Inflammatory macrophage (primary cell): ENCODE data around the gene ST3GAL5.
A peak's percentile ranks its signal among the peaks of the same experiment; 100 is the strongest.

Source experiments
- DNase-seq, 2 donors: peaks; one replicate each; pipeline ENCODE4 v3.0.0-alpha.2; 2020 to 2022

The ST3GAL5 gene

GRCh38 chr2:85865539-85866164 lies 23.1 kb downstream of the ST3GAL5 start:
- no peak for DNase-seq

DNA sequence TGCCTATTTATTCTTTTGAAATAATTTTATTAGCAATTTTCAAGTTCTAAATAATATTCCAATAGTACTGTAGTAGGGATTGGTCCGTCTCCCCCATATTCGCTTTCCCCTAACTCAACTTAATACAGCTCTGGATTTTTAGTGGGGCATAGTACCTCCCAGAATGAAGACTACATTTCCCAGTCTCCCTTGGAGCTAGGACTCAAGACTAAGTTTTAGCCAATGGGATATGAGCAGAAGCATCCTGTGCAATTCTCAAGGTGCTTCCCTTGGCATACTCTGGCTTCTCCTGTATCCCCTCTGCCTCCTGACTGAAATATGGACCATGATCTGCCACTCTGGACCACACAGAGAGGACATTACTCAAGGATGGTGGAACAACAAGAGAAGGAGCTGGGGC lies 24.1 kb downstream of the ST3GAL5 start:
- no peak for DNase-seq

DNA sequence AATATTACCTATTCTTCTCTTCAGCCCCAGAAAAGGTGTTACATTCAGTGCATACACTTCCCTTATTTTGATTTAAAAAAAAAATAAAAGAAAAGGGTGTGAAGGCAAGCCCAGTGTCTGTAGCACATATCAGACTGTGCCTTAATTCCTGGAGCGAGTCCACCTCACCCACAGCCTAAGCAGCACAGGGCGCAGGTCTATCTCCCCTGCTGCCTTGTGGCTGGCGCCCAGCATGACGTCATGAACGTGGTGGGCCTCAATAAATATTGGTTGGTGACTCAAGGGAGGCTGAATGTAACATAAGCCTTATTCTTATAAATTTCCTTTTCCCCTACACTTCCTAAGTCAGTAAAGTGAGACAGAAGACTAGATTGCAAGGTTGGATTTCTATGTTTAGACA lies 26.4 kb downstream of the ST3GAL5 start:
- DNase-seq, result no peak

DNA sequence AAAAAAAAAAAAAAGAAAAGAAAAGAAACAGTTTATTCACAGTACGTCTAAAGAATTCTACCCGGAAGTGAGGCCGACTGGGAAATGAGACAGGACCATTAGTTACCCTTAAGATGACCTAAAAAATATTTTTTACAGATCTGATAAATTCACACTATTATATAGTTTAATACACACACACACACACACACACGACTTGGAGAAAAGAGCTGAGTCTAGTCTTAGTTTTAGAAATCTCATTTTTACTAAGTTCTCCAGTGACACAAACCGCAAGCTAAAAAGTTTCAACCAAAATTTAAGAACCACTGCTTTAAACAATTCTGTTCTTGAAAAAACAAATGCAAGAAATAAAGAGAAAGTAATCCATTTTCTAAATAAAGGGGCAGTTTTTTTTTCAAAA lies 27.1 kb downstream of the ST3GAL5 start:
- no peak for DNase-seq

- DNase-seq, result peak; percentile 47 to 55
These were observed 27.6 kb downstream of the ST3GAL5 start for GRCh38 chr2:85861180-85861579.

GRCh38 chr2:85858841-85859240 lies 29.9 kb downstream of the ST3GAL5 start:
- DNase-seq, result no peak

DNA sequence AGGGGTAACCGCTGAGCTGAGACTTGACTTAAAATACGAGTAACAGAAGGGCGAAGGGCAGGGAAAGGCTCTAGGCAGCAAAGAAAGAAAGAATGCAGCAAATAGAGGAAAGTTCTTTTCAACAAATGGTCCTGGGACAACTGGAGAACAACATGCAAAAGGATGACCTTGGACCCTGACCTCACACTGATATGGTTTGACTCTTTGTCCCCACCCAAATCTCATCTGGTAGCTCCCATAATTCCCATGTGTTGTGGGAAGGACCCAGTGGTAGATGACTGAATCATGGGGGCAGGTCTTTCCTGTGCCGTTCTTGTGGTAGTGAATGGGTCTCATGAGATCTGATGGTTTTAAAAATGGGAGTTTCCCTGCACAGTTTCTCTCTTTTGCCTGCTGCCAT lies 33.9 kb downstream of the ST3GAL5 start:
- DNase-seq, result no peak

DNA sequence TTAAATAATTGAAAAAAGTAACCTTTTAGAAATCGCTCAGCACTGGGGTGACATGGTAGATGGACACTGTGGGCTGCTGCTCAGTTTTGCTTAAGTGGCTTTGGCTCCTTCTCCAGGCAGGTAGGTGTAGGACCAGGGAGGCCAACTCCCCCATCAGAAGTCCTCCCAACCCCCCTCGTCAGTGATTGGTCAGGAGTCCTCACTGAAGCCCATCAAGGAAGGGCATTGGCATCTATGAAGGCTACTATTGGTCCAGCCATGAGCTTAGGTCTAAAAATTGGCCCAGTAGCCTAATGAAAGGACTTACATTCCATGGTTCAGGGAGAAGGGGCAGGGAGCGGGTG lies 34.7 kb downstream of the ST3GAL5 start:
- no peak for DNase-seq

DNA sequence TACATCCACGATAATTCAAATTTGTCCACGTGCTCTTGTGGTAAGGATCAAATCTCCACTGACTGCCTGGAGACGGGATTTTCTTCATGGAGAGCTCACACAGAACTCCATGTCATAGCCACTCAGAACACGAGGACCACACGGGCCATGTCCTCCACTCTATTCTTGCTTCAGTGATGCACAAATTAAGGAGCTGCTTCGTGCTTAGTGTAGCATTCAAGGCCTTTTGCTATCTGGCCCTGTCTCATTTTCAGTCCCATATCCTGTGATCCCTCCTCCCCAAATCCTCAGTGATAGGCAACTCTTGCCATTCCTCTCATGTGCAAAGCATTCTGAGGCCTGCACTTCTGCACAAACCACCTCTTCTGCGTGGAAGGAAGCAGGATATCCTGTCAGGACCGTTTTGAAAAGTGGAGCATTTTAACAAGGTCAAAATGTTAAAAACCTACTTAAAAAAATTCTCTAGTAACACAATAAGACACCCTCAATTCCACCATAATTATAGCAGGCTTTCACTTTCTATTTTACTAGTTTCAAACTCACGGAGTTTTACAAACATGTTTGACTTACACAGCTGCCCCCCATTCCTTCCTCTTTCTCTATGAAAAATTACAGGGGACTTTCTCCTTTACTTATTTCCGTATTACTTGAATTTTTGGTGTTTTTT lies 35.2 kb downstream of the ST3GAL5 start:
- DNase-seq, result peak; percentile 13 to 57

DNA sequence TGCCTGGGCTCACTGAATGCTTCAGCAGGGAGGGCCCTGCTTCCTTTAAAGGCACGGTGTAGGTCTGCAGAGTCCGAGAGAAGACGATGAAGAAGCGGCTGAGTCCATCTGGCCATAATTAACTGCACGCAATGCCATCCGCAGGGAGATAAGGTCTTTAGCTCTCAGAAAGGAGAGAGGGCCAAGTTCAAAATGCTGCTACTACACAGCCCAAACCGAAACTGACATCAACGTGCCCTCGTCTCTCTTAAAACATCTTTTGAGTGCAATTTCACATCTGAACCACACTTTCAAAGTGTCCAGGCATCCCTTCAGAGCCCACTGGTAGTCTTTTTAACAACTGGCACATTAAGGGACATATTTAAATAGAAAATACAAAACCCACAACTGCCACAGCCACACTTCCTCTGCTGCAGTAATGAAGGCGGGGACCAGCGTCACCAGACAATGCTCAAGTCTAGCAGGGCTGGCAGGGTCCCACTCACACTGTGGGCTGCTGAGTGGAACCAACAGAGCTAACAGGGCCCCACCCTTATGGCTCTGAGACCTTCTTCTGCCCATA lies 35.8 kb downstream of the ST3GAL5 start:
- peak; percentile 20 to 48 for DNase-seq

GRCh38 chr2:85852152-85852840 lies 36.5 kb downstream of the ST3GAL5 start:
- DNase-seq, result no peak

DNA sequence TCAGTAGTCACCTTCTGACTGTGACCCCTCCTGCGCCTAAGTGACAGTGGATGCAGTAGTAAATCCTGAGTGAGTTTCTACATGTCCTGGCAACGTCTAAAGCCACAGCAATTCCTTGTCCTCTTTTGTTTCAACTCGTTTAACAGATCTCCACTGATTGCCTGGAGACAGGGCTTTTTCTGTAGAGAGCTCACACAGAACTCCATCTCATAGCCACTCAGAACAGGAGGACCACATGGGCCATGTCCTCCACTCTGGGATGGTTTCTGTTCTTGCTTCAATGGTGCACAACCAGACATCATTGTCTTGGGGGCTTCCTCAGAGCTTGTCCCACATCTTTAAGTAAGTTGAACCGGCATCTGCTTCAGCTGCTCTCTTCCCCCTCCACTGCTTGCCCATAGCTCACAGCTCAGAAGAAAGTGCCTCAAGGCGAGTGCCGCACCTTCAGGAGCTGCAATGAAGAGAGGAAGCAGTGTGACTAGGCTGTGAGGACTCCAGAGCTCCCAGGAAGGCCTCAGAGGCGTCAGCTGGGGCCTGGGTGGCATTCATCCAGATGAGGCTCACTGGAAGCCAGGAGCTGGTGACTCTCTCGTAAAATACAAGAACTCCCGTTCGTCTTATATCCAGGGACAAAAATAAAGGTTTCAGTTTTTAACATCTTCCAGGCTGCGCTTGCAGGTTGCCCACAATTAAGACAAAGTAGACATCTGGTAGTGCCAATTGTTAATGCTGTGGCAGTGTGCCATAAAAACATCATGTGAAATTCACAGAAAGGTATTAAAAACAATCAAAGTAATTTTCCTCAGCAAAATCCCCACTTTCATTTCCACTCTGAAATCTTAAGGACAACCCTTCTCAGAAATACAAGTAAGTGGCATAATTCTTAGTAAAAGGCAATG lies 37.3 kb downstream of the ST3GAL5 start:
- DNase-seq, result no peak

DNA sequence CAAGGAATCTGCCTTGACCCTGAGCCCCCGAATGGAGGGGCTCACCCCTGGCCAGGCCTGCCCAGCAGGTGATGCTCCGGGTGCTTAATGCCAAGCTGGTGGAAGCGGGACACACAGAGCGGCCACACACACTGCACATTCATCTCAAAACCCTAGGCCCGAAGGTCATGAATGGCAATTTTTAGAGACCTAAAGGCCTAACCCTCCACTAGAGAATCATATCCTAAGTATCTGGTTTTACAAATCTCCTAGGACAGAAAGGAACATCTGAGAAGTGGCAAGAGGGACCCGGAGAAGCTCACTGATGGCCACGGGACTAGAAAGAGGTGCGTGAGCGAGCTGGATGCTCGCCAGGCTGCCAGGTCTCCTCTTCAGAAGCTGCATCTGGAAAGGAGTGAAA lies 38.3 kb downstream of the ST3GAL5 start:
- DNase-seq, result no peak

- DNase-seq, result no peak
These were observed 41.7 kb downstream of the ST3GAL5 start for GRCh38 chr2:85847051-85847588.

DNA sequence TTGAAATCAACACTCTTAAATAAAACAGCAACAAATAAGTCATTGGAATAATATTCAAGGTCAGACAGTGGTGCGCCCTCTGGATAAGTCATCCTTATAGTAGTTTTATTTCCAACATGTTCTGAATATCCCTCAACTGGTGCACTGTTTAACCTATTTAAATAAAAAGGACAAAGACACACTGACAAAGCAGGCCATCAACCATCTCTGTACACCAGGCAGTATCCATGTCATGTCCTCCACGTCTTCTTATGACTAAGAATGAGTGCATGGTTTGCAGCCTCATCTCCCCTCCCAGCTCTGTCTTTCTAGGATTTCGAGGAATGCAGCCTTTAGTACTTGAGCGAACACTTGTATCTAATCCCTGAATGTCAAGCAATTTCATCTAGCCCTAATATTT lies 42.4 kb downstream of the ST3GAL5 start:
- DNase-seq, result no peak

DNA sequence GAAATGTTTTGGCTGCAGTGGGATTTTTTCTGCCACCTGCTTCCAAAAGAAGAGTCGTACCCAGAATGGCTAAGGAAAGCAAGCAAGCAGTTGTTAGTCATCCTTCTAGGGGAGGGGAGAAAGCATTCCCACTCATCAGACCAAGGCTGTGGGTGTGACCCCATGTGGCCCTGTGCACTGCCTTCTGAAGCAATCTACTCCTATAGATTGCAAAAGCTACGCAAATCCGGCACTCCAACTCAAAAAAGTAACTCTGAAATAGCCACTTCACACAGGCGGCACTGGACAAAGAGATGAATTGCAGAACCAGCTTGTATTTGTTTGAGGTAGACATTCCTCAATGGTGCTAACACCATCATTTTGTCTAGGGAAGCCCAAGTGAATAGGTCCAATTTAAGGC lies 44.3 kb downstream of the ST3GAL5 start:
- peak; percentile 86 to 94 for DNase-seq

DNA sequence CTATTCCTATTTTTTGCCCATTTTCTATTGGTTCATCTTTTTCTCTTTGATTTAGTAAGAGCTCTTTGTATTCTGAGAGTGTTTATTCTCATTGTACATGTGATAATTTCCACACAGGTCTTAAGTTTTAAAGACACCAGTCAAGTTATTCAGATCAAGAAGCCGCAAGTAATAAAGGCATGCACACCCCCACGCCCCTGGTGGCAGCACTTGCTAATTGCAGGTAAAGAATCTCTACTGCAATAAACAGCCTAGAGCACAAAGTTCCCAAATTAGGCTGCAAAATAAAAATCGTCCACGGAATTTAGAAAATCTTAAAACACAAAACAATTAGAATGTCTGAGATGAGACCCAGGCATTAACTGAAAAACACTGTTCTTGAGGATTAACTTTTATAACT lies 45.2 kb downstream of the ST3GAL5 start:
- DNase-seq, result peak; percentile 34 to 48

GRCh38 chr2:85840091-85840490 lies 48.7 kb downstream of the ST3GAL5 start:
- no peak for DNase-seq

GRCh38 chr2:85839461-85839860 lies 49.3 kb downstream of the ST3GAL5 start:
- no peak for DNase-seq

- DNase-seq, result no peak
These were observed 50.1 kb downstream of the ST3GAL5 start for GRCh38 chr2:85838641-85839040.

- no peak for DNase-seq
These were observed 50.6 kb downstream of the ST3GAL5 start for GRCh38 chr2:85838181-85838580.

DNA sequence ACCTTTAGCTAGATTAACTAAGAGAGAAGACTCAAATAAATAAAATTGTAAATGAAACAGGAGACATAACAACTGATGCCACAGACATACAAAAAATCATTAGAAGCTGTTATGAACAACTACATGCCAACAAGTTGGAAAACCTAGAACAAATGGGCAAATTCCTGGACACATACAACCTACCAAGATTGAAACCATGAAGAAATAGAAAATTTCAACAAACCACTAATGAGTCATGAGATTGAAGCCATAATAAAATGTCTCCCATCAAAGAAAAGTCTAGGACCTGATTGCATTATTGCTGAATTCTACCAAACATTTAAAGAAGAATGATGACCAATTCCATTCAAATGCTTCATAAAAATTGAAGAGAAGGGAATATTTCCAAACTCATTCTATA lies 54.3 kb downstream of the ST3GAL5 start:
- DNase-seq, result no peak

GRCh38 chr2:85831735-85832134 lies 57.1 kb downstream of the ST3GAL5 start:
- DNase-seq, result no peak
